Spinal cord (tissue), 4 donors: ENCODE results near the gene XPO1. TPM values are rescaled to one million over a fixed set of nuclear protein-coding genes. Genes with fewer than 3 reads are reported as not detected.

Experiments
- polyA plus RNA-seq, 2 donors: library from polyadenylated mRNA; unstranded; fragments of 120-200 nt; gene quantifications; one replicate each; pipeline ENCODE4 v1.2.1, GENCODE V29; 2013; ENCODE audit not compliant: insufficient read length in 2 of 2
- total RNA-seq, 2 donors: library from RNA; depleted of rRNA in 1 of 2; stranded (reverse); fragments of 120-200 nt in 1 of 2; fragments of >200 nt in 1 of 2; gene quantifications; one replicate each; pipeline versions ENCODE4 v1.2.3 to v1.2.4, GENCODE V29; 2013 to 2014

XPO1 gene
- total and polyA plus RNA-seq, 4 donors = 152 to 494 (median 182) TPM

Other genes with a start within 250 kb of the XPO1 start
- gene USP34, start 67.3 kb downstream of the XPO1 start, total RNA-seq = 100 to 1,000 TPM; 149 to 206 TPM
- 100 to 1,000 TPM; 127 to 137 TPM for gene USP34, start 67.3 kb downstream of the XPO1 start, polyA plus RNA-seq